Hepatocyte (in vitro differentiated cells): ENCODE measurements around the gene HVCN1. TPM values are rescaled to one million over a fixed set of nuclear protein-coding genes. Genes with fewer than 3 reads are reported as not detected.

Source experiments
- DNase-seq: peaks from one replicate; pipeline ENCODE4 v3.0.0-alpha.2; 2016; ENCODE audit warnings: low spot score
- H2AFZ ChIP-seq: fragments of 200-600 bp; sonication (generic); 2 replicates; pipeline ENCODE4 v1.6.0; 2016; ENCODE audit warnings: antibody characterized with exemption, mild to moderate bottlenecking
- H3K27ac ChIP-seq: fragments of 200-600 bp; sonication (generic); 2 replicates; pipeline ENCODE4 v1.5.1; 2016; ENCODE audit warnings: mild to moderate bottlenecking
- H3K27me3 ChIP-seq: fragments of 200-600 bp; sonication (generic); 2 replicates; pipeline ENCODE4 v1.6.1; 2016
- H3K36me3 ChIP-seq: fragments of 200-600 bp; sonication (generic); replicated peaks from 2 replicates; pipeline ENCODE4 v1.5.1; 2016; ENCODE audit warnings: low read depth; ENCODE audit not compliant: insufficient read depth
- H3K4me1 ChIP-seq: fragments of 200-600 bp; sonication (generic); 2 replicates; pipeline ENCODE4 v1.5.1; 2016; ENCODE audit warnings: mild to moderate bottlenecking, moderate library complexity; ENCODE audit not compliant: insufficient read depth
- H3K4me2 ChIP-seq: fragments of 200-600 bp; sonication (generic); 2 replicates; pipeline ENCODE4 v1.6.0; 2016
- H3K4me3 ChIP-seq: fragments of 200-600 bp; sonication (generic); 2 replicates; pipeline ENCODE4 v1.5.1; 2016; ENCODE audit warnings: mild to moderate bottlenecking
- H3K79me2 ChIP-seq: fragments of 200-600 bp; sonication (generic); 2 replicates; pipeline ENCODE4 v1.6.0; 2017; ENCODE audit warnings: mild to moderate bottlenecking
- H3K9me2 ChIP-seq: fragments of 200-600 bp; sonication (generic); replicated peaks from 2 replicates; pipeline ENCODE4 v1.6.0; 2017; ENCODE audit warnings: mild to moderate bottlenecking; ENCODE audit not compliant: insufficient read depth
- H3K9me3 ChIP-seq: fragments of 200-600 bp; sonication (generic); 2 replicates; pipeline ENCODE4 v1.5.1; 2016; ENCODE audit warnings: low read depth, mild to moderate bottlenecking
- H4K20me1 ChIP-seq: fragments of 200-600 bp; sonication (generic); 2 replicates; pipeline ENCODE4 v1.6.0; 2016; ENCODE audit warnings: mild to moderate bottlenecking; ENCODE audit not compliant: insufficient read depth, poor library complexity, severe bottlenecking
- EZH2 ChIP-seq: fragments of 200-600 bp; sonication (generic); IDR thresholded peaks from 2 replicates; pipeline ENCODE4 v1.6.1; 2016; ENCODE audit warnings: antibody characterized with exemption, mild to moderate bottlenecking, borderline replicate concordance
- EZH2phosphoT487 ChIP-seq: fragments of 200-600 bp; sonication (generic); IDR thresholded peaks from one replicate; pipeline ENCODE4 v1.6.1; 2018; ENCODE audit warnings: antibody characterized with exemption, mild to moderate bottlenecking, low read depth, moderate library complexity; ENCODE audit not compliant: unreplicated experiment, severe bottlenecking
- WGBS: methylation state at CpG from one replicate; pipeline ENCODE4 v1.1.6; 2016; ENCODE audit warnings: low lambda C conversion rate; ENCODE audit errors: missing lambda C conversion rate; 5-methylcytosine and 5-hydroxymethylcytosine counted together
- polyA plus RNA-seq: library from polyadenylated mRNA; unstranded; fragments of >200 nt; fragmentation: Nextera tagmentation; extraction: Ambion mirVana; gene quantifications from 2 replicates; pipeline ENCODE4 v1.2.1, GENCODE V29; 2016
- total RNA-seq: library from RNA; depleted of rRNA; stranded (reverse); fragments of >200 nt; gene quantifications from 2 replicates; pipeline ENCODE4 v1.2.3, GENCODE V29; 2014
- TF ChIP-seq, protein P1 (sequence below): fragments of 200-600 bp; sonication (generic); IDR thresholded peaks from 2 replicates; pipeline ENCODE4 v1.5.1; 2016; ENCODE audit warnings: antibody characterized with exemption, mild to moderate bottlenecking; ENCODE audit not compliant: poor library complexity

HVCN1 gene
- total and polyA plus RNA-seq, 2 experiments from 2014 or later = 5.8 to 8.9 TPM

DNA sequence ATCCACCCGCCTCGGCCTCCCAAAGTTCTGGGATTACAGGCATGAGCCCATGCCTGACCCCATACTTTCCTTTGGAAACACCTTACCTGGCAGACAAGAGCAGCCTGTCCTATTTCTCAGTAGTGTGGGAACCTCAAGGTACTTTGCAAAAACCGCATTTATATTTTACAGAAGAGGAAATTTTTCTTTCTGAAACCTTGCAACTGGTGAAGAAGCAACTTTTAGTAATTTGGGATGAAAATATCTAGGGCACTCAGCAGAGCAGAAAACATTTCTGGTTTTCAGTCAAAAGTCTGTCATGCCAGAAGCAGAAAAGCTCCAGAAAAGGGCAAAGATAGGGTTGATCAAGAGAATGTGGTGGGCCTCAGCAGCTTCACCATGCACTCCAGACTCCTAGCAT is 21.2 kb downstream of the HVCN1 start:
- Histone ChIP-seq H3K4me2 (no peak overlapping the region), H4K20me1 (no peaks in the 10 kb centered on the region), H3K9me2 (no peaks in the 10 kb centered on the region), H2AFZ (no peak overlapping the region), H3K79me2 (no peaks in the 10 kb centered on the region), H3K27me3 (no peaks in the 10 kb centered on the region), H3K9me3 (no peaks in the 10 kb centered on the region), H3K36me3 (no peaks in the 10 kb centered on the region), H3K4me1 (no peaks in the 10 kb centered on the region), H3K27ac (no peak overlapping the region), H3K4me3 (no peak overlapping the region)
- TF ChIP-seq, protein P1, sequence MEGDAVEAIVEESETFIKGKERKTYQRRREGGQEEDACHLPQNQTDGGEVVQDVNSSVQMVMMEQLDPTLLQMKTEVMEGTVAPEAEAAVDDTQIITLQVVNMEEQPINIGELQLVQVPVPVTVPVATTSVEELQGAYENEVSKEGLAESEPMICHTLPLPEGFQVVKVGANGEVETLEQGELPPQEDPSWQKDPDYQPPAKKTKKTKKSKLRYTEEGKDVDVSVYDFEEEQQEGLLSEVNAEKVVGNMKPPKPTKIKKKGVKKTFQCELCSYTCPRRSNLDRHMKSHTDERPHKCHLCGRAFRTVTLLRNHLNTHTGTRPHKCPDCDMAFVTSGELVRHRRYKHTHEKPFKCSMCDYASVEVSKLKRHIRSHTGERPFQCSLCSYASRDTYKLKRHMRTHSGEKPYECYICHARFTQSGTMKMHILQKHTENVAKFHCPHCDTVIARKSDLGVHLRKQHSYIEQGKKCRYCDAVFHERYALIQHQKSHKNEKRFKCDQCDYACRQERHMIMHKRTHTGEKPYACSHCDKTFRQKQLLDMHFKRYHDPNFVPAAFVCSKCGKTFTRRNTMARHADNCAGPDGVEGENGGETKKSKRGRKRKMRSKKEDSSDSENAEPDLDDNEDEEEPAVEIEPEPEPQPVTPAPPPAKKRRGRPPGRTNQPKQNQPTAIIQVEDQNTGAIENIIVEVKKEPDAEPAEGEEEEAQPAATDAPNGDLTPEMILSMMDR = no peak
- TF ChIP-seq EZH2 (no peak), EZH2phosphoT487 (no peak)
- 91% methylated on average over 3 of the region's 3 CpGs for WGBS
- no peak for DNase-seq

DNA sequence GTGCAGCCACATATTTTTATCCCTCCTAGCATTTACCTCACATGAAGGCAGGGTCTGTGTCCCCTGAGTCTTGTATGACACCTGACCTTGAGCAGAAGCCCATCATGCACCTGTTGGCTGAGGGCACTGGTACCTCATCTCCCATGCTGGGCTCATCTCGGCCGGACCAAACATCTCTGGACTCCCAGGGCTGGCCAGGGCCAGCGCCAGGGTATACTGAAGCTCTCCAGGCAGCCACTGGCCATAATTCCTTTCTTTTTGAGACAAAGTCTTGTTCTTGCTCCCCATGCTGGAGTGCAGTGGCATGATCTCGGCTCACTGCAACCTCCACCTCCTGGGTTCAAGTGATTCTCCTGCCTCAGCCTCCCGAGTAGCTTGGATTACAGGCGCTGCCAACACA is 22.0 kb downstream of the HVCN1 start:
- 91% methylated on average over 6 of the region's 6 CpGs for WGBS
- no peak for DNase-seq
- Histone ChIP-seq H3K4me2 (no peak overlapping the region), H3K4me3 (no peak overlapping the region), H2AFZ (no peak overlapping the region), H3K27ac (no peak overlapping the region), H3K9me2 (no peaks in the 10 kb centered on the region), H3K36me3 (no peaks in the 10 kb centered on the region), H3K79me2 (no peaks in the 10 kb centered on the region), H4K20me1 (no peaks in the 10 kb centered on the region), H3K27me3 (no peaks in the 10 kb centered on the region), H3K4me1 (no peaks in the 10 kb centered on the region), H3K9me3 (no peaks in the 10 kb centered on the region)
- TF ChIP-seq EZH2 (no peak), EZH2phosphoT487 (no peak)
- TF ChIP-seq, protein P1 = no peak

DNA sequence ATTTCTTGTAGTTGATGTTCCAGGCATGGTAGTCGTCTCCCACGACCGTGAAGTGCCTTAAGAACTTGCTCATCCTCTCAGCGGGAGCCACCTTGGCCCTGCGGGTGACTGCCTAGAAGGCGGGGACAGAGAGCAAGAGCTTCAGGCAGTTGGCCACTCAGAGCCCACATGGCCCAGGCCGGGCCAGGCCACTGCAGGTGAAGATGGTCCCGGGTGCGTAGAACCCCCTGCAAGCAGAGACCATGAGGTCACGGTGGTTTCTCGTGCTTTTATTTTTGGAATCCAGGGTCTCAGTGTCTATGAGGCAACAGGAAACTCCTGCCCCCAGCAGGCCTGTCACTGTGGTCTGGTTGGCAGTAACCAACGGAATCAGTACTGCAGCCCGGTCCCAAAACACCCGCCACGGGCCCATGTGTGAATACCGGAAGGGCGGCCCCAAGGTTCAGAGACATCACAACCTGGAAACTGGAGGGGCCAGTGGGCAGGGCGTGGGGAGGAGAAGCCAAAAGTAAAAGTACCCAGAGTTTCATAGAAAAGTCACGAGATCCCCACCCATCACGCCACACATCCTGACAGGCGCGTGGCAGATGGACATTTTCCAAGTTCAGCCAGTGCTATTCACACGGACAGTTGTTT is 27.5 kb downstream of the HVCN1 start:
- no peak overlapping the region for H3K27ac ChIP-seq
- no peaks in the 10 kb centered on the region for H3K9me2 ChIP-seq
- no peak for DNase-seq
- no peaks in the 10 kb centered on the region for H3K36me3 ChIP-seq
- no peak overlapping the region for H2AFZ ChIP-seq
- no peaks in the 10 kb centered on the region for H4K20me1 ChIP-seq
- H3K4me2 ChIP-seq = no peak overlapping the region
- no peaks in the 10 kb centered on the region for H3K79me2 ChIP-seq
- 88% methylated on average over 22 of the region's 23 CpGs for WGBS
- H3K4me3 ChIP-seq = no peak overlapping the region
- TF ChIP-seq, protein P1 = no peak
- TF ChIP-seq EZH2phosphoT487 (no peak), EZH2 (no peak)
- no peaks in the 10 kb centered on the region for H3K9me3 ChIP-seq
- H3K27me3 ChIP-seq = no peaks in the 10 kb centered on the region
- no peaks in the 10 kb centered on the region for H3K4me1 ChIP-seq

DNA sequence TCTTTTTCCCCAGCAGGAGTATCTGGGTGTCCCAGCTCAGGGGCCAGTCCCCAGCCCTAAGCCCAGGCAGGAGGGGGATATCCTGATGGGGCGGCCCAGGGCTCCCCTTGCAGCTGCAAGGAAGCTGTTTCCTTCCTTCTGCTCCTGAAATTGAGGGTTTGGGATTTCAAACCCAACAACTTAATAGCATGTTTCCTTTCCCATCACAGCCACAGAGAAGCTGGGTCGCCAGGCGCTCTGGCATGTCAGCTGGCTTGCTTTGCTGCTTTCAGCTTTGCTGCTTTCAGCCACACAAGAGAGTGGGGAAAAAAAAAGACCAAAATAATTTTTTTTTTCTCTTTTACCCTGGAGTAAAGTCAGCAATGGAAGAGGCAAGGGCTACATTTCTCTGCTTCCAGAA is 30.0 kb downstream of the HVCN1 start:
- H3K4me3 ChIP-seq = no peak overlapping the region
- H3K79me2 ChIP-seq = no peaks in the 10 kb centered on the region
- H3K4me2 ChIP-seq = no peak overlapping the region
- TF ChIP-seq EZH2phosphoT487 = no peak
- TF ChIP-seq, protein P1 = no peak
- no peak for TF ChIP-seq EZH2
- no peak overlapping the region for H3K27ac ChIP-seq
- no peaks in the 10 kb centered on the region for H3K27me3 ChIP-seq
- H3K4me1 ChIP-seq = no peaks in the 10 kb centered on the region
- WGBS = 86% methylated on average over 3 of the region's 3 CpGs
- no peaks in the 10 kb centered on the region for H3K36me3 ChIP-seq
- no peak for DNase-seq
- H4K20me1 ChIP-seq = no peaks in the 10 kb centered on the region
- no peaks in the 10 kb centered on the region for H3K9me2 ChIP-seq
- no peak overlapping the region for H2AFZ ChIP-seq
- no peaks in the 10 kb centered on the region for H3K9me3 ChIP-seq
